GOT3 (cell line): Measurements from ENCODE around the gene PIH1D2.
"Not testable (repeated sequence)": the region's sequence is repeated elsewhere in the genome, so short reads cannot be mapped to it uniquely, and the experiment has no call there.

Experiments used
- DNase-seq: peaks from one replicate; lab custom pipeline; 2025; ENCODE audit warnings: mixed read lengths; lab: John Stamatoyannopoulos, UW

Gene PIH1D2

DNA sequence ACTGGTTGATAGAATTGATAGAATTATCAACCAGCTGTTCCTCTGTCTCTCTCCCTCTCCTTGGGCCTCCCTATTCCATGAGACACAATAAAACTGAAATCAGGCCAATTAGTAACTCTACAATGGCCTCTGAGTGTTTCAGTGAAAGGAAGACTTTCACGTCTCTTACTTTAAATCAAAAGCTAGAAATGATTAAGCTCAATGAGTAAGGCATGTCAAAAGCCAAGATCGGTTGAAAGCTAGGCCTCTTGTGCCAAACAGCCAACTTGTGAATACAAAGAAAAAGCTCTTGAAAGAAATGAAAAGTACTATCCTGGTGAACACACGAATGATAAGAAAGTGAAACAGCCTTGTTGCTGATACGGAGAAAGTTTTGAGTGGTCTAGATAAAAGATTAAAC lies 16.6 kb downstream of the PIH1D2 start:
- no peak for DNase-seq

- DNase-seq = no peak
Observed at GRCh38 chr11:112051768-112052167, 22.0 kb downstream of the PIH1D2 start.

DNA sequence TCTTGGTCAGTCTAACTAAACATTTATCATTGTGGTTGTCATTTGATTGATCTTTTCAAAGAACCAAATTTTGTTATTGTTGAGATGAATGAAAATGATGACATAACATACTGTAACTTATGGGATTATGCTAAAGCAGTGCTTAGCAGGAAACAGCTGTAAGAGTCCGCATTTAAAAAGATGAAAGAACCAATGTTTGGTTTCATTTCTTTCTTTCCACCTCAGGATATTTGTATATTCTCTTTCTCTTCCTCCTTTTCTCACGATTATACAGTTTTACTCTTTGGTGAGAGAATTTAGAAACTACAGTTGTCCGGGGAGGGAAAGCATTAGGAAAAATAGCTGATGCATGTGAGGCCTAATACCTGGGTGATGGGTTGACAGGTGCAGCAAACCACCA lies 23.1 kb downstream of the PIH1D2 start:
- DNase-seq = no peak

- DNase-seq = no peak
Observed at GRCh38 chr11:112049777-112050176, 24.0 kb downstream of the PIH1D2 start.

GRCh38 chr11:112048256-112048655 lies 25.6 kb downstream of the PIH1D2 start:
- DNase-seq = not testable (repeated sequence)

- not testable (repeated sequence) for DNase-seq
Observed at GRCh38 chr11:112046647-112047046, 27.2 kb downstream of the PIH1D2 start.

- DNase-seq = no peak
Observed at GRCh38 chr11:112044961-112045360, 28.9 kb downstream of the PIH1D2 start.

DNA sequence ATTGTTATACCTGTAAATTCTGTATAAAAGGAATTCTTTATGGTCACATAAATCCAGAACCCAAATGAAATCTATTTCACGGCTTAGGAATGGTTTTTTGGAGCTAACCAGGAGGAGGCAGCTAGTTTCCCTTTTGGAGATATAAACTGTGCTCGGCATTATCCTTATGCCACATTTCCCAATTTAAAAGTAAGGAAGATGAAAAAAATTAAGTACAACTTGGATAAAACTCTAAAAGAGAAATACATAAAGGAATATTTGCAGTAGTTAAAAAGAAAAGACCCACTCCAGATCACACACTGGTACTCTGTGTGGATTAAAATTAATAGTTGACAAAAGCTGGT lies 30.9 kb downstream of the PIH1D2 start:
- no peak for DNase-seq

DNA sequence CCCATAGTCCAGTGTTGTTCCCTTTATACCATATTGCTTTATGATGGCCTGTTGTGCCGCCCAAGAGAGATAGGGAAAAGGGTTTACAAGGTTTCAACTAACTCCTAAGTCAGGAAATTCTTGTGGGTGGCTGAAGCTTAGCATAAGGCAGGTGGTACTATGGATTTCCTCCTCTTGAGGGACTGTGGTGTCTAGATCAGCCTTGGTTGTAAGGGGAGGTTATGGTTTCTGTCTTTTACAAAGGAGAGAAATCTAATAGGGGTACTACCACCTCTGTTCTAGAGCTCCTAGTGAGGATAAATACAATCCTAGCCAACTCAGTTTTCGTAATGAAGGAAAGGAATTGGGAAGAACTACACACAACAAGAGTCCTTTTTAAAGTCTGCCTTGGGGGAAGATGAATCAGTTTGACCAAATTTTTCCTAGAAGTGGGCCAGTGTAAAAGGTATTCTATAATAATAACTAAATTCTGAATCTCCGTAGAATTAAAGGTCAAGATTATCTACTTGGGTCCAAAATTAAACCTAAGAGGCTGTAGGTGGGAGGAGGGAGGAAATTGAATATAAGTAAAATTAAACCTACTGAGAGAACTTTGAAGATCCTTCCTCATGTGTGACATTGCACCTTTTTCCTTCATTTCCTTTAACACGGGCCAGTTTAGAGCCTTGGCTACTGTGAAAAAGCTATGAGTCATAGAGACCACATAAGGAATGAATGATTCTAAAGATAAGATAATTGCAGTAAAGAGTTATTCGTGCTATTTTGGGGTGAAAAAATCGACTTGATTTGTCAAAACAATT lies 31.5 kb downstream of the PIH1D2 start:
- no peak for DNase-seq

GRCh38 chr11:112037527-112037926 lies 36.3 kb downstream of the PIH1D2 start:
- no peak for DNase-seq

GRCh38 chr11:112033902-112034301 lies 39.9 kb downstream of the PIH1D2 start:
- DNase-seq = no peak

DNA sequence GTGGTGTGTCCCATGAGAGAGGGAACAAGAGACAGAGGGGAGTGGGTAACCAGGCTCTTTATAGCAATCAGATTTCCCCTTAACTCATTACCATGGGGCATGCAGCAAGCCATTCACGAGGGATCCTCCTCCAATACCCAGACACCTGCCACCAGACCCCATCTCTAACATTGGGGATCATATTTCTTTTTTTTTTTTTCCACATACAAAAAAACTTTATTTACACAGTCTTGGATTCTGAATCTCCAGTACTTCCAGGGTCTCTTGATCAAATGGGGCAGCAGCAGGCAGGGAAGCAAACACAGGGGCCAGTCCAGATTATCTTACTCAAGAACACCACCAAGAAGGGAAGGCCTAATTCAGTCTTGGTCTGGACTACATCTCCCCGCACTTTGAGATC lies 44.4 kb downstream of the PIH1D2 start:
- DNase-seq = no peak

DNA sequence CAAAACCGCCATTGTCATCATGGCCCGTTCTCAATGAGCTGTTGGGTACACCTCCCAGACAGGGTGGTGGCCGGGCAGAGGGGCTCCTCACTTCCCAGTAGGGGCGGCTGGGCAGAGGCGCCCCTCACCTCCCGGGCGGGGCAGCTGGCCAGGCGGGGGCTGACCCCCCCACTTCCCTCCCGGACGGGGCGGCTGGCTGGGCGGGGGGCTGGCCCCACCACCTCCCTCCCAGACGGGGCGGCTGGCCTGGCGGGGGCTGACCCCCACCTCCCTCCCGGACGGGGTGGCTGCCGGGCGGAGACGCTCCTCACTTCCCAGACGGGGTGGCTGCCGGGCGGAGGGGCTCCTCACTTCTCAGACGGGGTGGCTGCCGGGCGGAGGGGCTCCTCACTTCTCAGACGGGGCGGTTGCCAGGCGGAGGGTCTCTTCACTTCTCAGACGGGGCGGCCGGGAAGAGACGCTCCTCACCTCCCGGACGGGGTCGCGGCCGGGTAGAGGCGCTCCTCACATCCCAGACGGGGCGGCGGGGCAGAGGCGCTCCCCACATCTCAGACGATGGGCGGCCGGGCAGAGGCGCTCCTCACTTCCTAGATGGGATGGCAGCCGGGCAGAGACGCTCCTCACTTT lies 46.9 kb downstream of the PIH1D2 start:
- DNase-seq = not testable (repeated sequence)

- no peak for DNase-seq
Observed at GRCh38 chr11:112025707-112026106, 48.1 kb downstream of the PIH1D2 start.

DNA sequence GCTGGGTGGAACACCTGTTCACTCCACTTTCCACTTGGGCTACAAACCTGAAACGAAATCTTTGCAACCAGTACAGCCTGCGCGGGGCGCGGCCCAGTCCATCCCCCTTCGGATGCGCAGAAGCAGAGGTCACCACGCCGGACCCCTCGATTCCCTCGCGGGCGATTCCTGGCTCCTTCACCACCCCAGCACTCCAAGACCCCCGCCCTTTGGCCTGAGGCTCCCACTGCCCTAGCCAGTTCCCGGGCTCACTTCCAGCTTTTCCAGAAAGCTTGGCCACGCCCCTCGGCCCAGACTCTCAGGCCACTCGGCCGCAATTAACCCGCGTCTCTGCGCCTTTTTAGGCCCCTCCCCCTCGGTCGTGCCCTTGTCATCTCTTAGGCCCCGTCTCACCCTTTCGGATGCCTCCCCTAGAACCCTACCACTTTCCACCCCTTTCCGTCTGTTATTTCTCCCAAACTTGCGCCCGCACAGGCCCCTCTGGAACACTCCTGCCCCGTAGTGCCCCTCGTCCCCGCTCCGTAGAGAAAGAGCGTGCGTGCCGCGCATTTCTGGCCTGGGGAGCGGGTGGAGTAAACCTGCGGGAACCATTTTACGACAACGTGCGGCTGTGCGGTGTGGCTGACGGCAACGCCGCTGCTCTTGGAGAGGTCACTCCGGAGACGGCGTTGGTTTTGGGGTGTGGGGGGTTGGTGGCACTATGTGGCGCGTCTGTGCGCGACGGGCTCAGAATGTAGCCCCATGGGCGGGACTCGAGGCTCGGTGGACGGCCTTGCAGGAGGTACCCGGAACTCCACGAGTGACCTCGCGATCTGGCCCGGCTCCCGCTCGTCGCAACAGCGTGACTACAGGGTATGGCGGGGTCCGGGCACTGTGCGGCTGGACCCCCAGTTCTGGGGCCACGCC lies 48.8 kb downstream of the PIH1D2 start, which contains the start of gene DLAT:
Gene DLAT (plus strand): TSS at position 636 of the 906 bp plus-strand sequence. CDS start 65 bp downstream, at position 701.
- DNase-seq = peak; percentile 10

DNA sequence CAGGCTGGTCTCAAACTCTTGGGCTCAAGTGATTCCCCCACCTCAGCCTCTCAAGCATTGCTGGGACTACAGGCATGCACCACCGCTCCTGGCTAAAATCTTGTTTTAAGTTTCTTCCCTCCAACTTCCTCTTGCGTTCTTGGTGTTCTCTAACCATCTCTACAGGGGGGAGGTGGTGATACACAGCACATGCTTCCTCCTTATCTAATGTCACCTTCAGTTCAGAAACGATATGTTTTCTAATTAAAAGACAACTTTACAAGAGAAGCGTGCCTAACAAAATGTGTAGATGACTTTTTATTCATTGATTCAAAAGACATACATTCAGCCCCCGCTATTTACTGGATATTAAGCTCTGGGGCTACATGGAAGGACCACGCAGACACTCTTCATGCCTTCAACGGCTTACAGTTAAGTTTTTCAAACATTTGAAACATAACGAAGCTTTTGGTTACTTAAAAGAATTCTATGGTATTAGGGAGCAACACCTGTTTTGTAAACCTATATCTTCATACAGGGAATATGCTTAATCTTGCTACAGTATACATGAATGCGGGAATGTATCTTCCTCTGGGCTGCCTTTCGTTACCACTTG lies 49.5 kb downstream of the PIH1D2 start:
- no peak for DNase-seq

DNA sequence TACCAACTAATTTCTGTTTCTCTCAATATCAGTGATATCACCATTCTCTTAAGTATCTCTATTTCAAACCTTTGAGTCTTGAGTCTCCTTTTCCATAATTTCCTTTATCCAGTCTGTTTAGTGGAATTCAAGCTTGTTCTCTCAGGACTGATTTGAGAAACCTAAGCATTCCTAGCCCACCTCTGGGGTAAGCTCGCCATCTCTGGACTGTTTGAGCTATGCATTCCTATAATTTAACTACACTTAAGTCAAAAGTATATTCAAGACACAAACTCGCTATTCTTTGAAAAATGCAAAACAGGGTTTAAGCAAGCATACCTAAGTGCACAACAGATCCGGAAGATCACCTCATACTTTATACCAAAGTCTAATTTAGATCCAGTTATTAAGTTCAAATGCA lies 50.7 kb downstream of the PIH1D2 start:
- DNase-seq = no peak

- DNase-seq = no peak
Observed at GRCh38 chr11:112019066-112019465, 54.8 kb downstream of the PIH1D2 start.
